ENCODE data around the gene ARSB.

- TF ChIP-seq LEF1 (IDR thresholded peaks at IDR 0.05; ENCODE audit: borderline replicate concordance) (no peak), SUZ12 (IDR thresholded peaks at IDR 0.05) (no peak), ARNT (IDR thresholded peaks at IDR 0.05) (no peak), SP1 (IDR thresholded peaks at IDR 0.05) (no peak), NFRKB (IDR thresholded peaks at IDR 0.05) (no peak), CTBP1 (IDR thresholded peaks at IDR 0.05; ENCODE audit: borderline replicate concordance) (no peak), BHLHE40 (IDR thresholded peaks at IDR 0.05; ENCODE audit: borderline replicate concordance) (no peak), ELF4 (IDR thresholded peaks at IDR 0.05) (no peak), FOXM1 (IDR thresholded peaks at IDR 0.05; ENCODE audit: borderline replicate concordance) (no peak), L3MBTL2 (conservative IDR thresholded peaks at IDR 0.05) (no peak), FOXK2 (IDR thresholded peaks at IDR 0.05) (no peak), FOXA1 (IDR thresholded peaks at IDR 0.05) (no peak)
These were observed 95.6 kb downstream of the ARSB start for GRCh38 chr5:78889369-78890140.
